SU-DHL-6 (cell line): ENCODE results near the gene GRID1.

Experiments used
- H2AFZ ChIP-seq: fragments of 200-600 bp; sonication (generic); 2 replicates; pipeline ENCODE4 v1.6.1; 2014; ENCODE audit warnings: low read depth, mild to moderate bottlenecking, moderate library complexity, mixed read lengths, antibody characterized with exemption, low read length; ENCODE audit not compliant: severe bottlenecking
- H3F3A ChIP-seq: fragments of 200-600 bp; shearing (Covaris generic); 2 replicates; pipeline ENCODE4 v1.6.0; 2016; ENCODE audit warnings: antibody characterized with exemption, mild to moderate bottlenecking; ENCODE audit not compliant: insufficient read depth
- H3K27ac ChIP-seq: fragments of 200-600 bp; sonication (generic); 2 replicates; pipeline ENCODE4 v1.5.1; 2016; ENCODE audit warnings: low read depth, mild to moderate bottlenecking, low read length, moderate library complexity, mixed read lengths
- H3K27me3 ChIP-seq: fragments of 200-600 bp; sonication (generic), shearing (Covaris generic); 2 replicates; pipeline ENCODE4 v1.6.0; 2014; ENCODE audit warnings: mild to moderate bottlenecking, low read length
- H3K36me3 ChIP-seq: fragments of 200-600 bp; sonication (generic); 2 replicates; pipeline ENCODE4 v1.6.1; 2014; ENCODE audit warnings: mild to moderate bottlenecking, low read length, mixed read lengths
- H3K4me2 ChIP-seq: fragments of 300-600, 200-600 bp; shearing (Covaris generic), sonication (generic); 2 replicates; pipeline ENCODE4 v1.6.0; 2014; ENCODE audit warnings: low read length, low read depth, mild to moderate bottlenecking; ENCODE audit not compliant: poor library complexity, severe bottlenecking
- H3K4me3 ChIP-seq: fragments of 200-600 bp; sonication (generic); 2 replicates; pipeline ENCODE4 v1.5.1; 2014; ENCODE audit warnings: antibody characterized with exemption, low read length, mild to moderate bottlenecking, mixed read lengths; ENCODE audit not compliant: insufficient read depth, poor library complexity, severe bottlenecking
- H3K79me2 ChIP-seq: fragments of 200-600 bp; sonication (generic); 2 replicates; pipeline ENCODE4 v1.6.1; 2014; ENCODE audit warnings: mild to moderate bottlenecking, low read length, moderate library complexity; ENCODE audit not compliant: insufficient read depth
- H3K9ac ChIP-seq: fragments of 200-600 bp; sonication (generic); 2 replicates; pipeline ENCODE4 v1.7.0; 2014; ENCODE audit warnings: mild to moderate bottlenecking, low read length
- H3K9me2 ChIP-seq: fragments of 200-600 bp; sonication (generic); replicated peaks from 2 replicates; pipeline ENCODE4 v1.6.1; 2014; ENCODE audit warnings: low read length; ENCODE audit not compliant: insufficient read depth
- H3K9me3 ChIP-seq: fragments of 200-600 bp; sonication (generic); 2 replicates; pipeline ENCODE4 v1.6.1; 2014; ENCODE audit warnings: low read length, mixed read lengths; ENCODE audit not compliant: insufficient read depth
- H4K20me1 ChIP-seq: fragments of 200-600 bp; sonication (generic); 2 replicates; pipeline ENCODE4 v1.6.1; 2014; ENCODE audit warnings: low read depth, mild to moderate bottlenecking, antibody characterized with exemption, low read length, moderate library complexity, mixed read lengths
- EZH2phosphoT487 ChIP-seq: fragments of 200-600 bp; sonication (generic), shearing (Covaris generic); conservative IDR thresholded peaks from 2 replicates; pipeline ENCODE4 v1.6.1; 2018; ENCODE audit warnings: mild to moderate bottlenecking, antibody characterized with exemption, low read length, moderate library complexity, mixed read lengths
- TF ChIP-seq, protein P1 (sequence below): fragments of 200-600 bp; sonication (generic); IDR thresholded peaks from one replicate; pipeline ENCODE4 v1.5.1; 2017; ENCODE audit warnings: antibody characterized with exemption, mild to moderate bottlenecking, low read length, moderate library complexity; ENCODE audit not compliant: insufficient read depth, poor library complexity, severe bottlenecking

Gene GRID1

DNA sequence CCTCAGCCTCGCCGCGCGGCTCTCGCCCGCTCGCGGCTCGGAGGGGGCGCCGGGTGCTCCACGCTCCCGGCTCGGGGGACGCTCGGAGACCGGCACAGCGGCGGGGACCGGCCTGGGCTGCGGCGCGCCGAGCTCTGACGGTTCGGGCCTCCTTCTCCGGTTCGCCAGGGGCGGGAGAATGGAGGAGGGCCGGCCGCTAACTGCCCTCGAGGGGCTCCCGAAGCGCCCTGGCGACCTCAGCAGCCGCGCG is 232 bp upstream of the GRID1 start:
- Histone ChIP-seq H3K9me3 (no peaks in the 10 kb centered on the region), H3K27ac (no peak overlapping the region), H3K9ac (peak overlapping the region; percentile 46), H4K20me1 (no peaks in the 10 kb centered on the region), H3F3A (no peaks in the 10 kb centered on the region), H3K4me3 (peak overlapping the region; percentile 38), H3K9me2 (no peaks in the 10 kb centered on the region), H2AFZ (no peak overlapping the region), H3K36me3 (no peaks in the 10 kb centered on the region), H3K4me2 (peak overlapping the region; percentile 51), H3K79me2 (no peaks in the 10 kb centered on the region), H3K27me3 (no peaks in the 10 kb centered on the region)
- TF ChIP-seq, protein P1, sequence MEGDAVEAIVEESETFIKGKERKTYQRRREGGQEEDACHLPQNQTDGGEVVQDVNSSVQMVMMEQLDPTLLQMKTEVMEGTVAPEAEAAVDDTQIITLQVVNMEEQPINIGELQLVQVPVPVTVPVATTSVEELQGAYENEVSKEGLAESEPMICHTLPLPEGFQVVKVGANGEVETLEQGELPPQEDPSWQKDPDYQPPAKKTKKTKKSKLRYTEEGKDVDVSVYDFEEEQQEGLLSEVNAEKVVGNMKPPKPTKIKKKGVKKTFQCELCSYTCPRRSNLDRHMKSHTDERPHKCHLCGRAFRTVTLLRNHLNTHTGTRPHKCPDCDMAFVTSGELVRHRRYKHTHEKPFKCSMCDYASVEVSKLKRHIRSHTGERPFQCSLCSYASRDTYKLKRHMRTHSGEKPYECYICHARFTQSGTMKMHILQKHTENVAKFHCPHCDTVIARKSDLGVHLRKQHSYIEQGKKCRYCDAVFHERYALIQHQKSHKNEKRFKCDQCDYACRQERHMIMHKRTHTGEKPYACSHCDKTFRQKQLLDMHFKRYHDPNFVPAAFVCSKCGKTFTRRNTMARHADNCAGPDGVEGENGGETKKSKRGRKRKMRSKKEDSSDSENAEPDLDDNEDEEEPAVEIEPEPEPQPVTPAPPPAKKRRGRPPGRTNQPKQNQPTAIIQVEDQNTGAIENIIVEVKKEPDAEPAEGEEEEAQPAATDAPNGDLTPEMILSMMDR, result no peak
- no peak for TF ChIP-seq EZH2phosphoT487

- Histone ChIP-seq H3K36me3 (no peaks in the 10 kb centered on the region), H3K27me3 (no peaks in the 10 kb centered on the region), H3K9ac (peak overlapping the region; percentile 55)
These were observed 1.1 kb downstream of the GRID1 start for GRCh38 chr10:86365346-86366032.

GRCh38 chr10:86364491-86365345 is 1.9 kb downstream of the GRID1 start:
- no peaks in the 10 kb centered on the region for H3K27me3 ChIP-seq
- TF ChIP-seq, protein P1, result no peak
- no peak for TF ChIP-seq EZH2phosphoT487

More at GRCh38 chr10:86365346-86366032, 1.1 kb downstream of the GRID1 start:
- no peak overlapping the region for H3K27ac ChIP-seq
- H3K4me3 ChIP-seq, result peak overlapping the region; percentile 67
- H3K9me2 ChIP-seq, result no peaks in the 10 kb centered on the region
- H3K4me2 ChIP-seq, result peak overlapping the region; percentile 68
- no peaks in the 10 kb centered on the region for H3K9me3 ChIP-seq
- H3F3A ChIP-seq, result no peaks in the 10 kb centered on the region; the same call in 1 of the 2 replicates
- no peaks in the 10 kb centered on the region for H3K79me2 ChIP-seq
- peak overlapping the region; percentile 66 for H2AFZ ChIP-seq
- H4K20me1 ChIP-seq, result no peaks in the 10 kb centered on the region
- no peak for TF ChIP-seq EZH2phosphoT487
- TF ChIP-seq, protein P1, result no peak

More at GRCh38 chr10:86364491-86365345, 1.9 kb downstream of the GRID1 start:
- H3F3A ChIP-seq, result no peaks in the 10 kb centered on the region; the same call in 1 of the 2 replicates
- no peak overlapping the region for H3K4me2 ChIP-seq
- H3K9ac ChIP-seq, result no peak overlapping the region
- no peaks in the 10 kb centered on the region for H3K9me2 ChIP-seq
- no peaks in the 10 kb centered on the region for H3K9me3 ChIP-seq
- no peaks in the 10 kb centered on the region for H3K36me3 ChIP-seq
- H3K4me3 ChIP-seq, result no peak overlapping the region
- no peaks in the 10 kb centered on the region for H4K20me1 ChIP-seq
- H3K27ac ChIP-seq, result no peak overlapping the region
- no peaks in the 10 kb centered on the region for H3K79me2 ChIP-seq
- H2AFZ ChIP-seq, result no peak overlapping the region
